PC-9 (cell line): Measurements from ENCODE around the gene AOPEP. TPM values are rescaled to one million over a fixed set of nuclear protein-coding genes. Genes with fewer than 3 reads are reported as not detected.

Source experiments
- BruUV-seq: library from RNA; stranded (reverse); fragments of 400-500 nt; replicated peaks from 2 replicates; lab custom pipeline; 2021; lab: Mats Ljungman, UMichigan
- CTCF ChIA-PET: fragments of 300-600 bp; sonication (Branson Sonifier 250); formaldehyde crosslinking; loops from one replicate; lab custom pipeline; 2022; ENCODE audit warnings: antibody characterized with exemption; lab: Charles Lee
- POLR2A ChIA-PET: fragments of 300-600 bp; sonication (Branson Sonifier 250); formaldehyde crosslinking; loops from one replicate; lab custom pipeline; 2022; ENCODE audit warnings: antibody characterized with exemption; ENCODE audit not compliant: unreplicated experiment; lab: Charles Lee
- DNase-seq, 2 experiments: peaks; one replicate each; pipeline versions ENCODE4 v3.0.0 to v3.0.0-alpha.2; 2015 to 2022; ENCODE audit warnings: mixed read lengths in 1 of 2
- H2AFZ ChIP-seq: fragments of 200-600 bp; sonication (generic); 2 replicates; pipeline ENCODE4 v1.8.1; 2017; ENCODE audit warnings: antibody characterized with exemption
- H3F3A ChIP-seq: fragments of 200-600 bp; sonication (generic); 2 replicates; pipeline ENCODE4 v1.8.1; 2017; ENCODE audit warnings: antibody characterized with exemption, mild to moderate bottlenecking, low read depth; ENCODE audit not compliant: insufficient read depth
- H3K27ac ChIP-seq: fragments of 200-600 bp; sonication (generic); 2 replicates; pipeline ENCODE4 v1.6.1; 2016; ENCODE audit warnings: mixed run types
- H3K27me3 ChIP-seq: fragments of 200-600 bp; sonication (generic); 2 replicates; pipeline ENCODE4 v1.6.1; 2016; ENCODE audit warnings: low read depth, mixed run types; ENCODE audit not compliant: insufficient read depth
- H3K36me3 ChIP-seq: fragments of 200-600 bp; sonication (generic); 2 replicates; pipeline ENCODE4 v1.6.1; 2016; ENCODE audit warnings: low read depth, mixed run types
- H3K4me1 ChIP-seq: fragments of 200-600 bp; sonication (generic); replicated peaks from 2 replicates; pipeline ENCODE4 v1.6.1; 2016; ENCODE audit warnings: mixed run types; ENCODE audit not compliant: insufficient read depth
- H3K4me2 ChIP-seq: fragments of 200-600 bp; sonication (generic); 2 replicates; pipeline ENCODE4 v1.6.1; 2017; ENCODE audit warnings: mixed run types
- H3K4me3 ChIP-seq: fragments of 200-600 bp; sonication (generic); 2 replicates; pipeline ENCODE4 v1.6.1; 2016; ENCODE audit warnings: mixed run types
- H3K79me2 ChIP-seq: fragments of 200-600 bp; sonication (generic); 2 replicates; pipeline ENCODE4 v1.6.1; 2017; ENCODE audit warnings: low read depth, mixed run types
- H3K9me2 ChIP-seq: fragments of 200-600 bp; sonication (generic); 2 replicates; pipeline ENCODE4 v1.8.1; 2017; ENCODE audit warnings: mild to moderate bottlenecking; ENCODE audit not compliant: insufficient read depth
- H3K9me3 ChIP-seq: fragments of 200-600 bp; sonication (generic); 2 replicates; pipeline ENCODE4 v1.8.1; 2016; ENCODE audit warnings: low read depth; ENCODE audit not compliant: insufficient read depth
- H4K20me1 ChIP-seq: fragments of 200-600 bp; sonication (generic); 2 replicates; pipeline ENCODE4 v1.8.1; 2017; ENCODE audit not compliant: insufficient read depth
- EZH2 ChIP-seq: fragments of 200-600 bp; sonication (generic); IDR thresholded peaks from 2 replicates; pipeline ENCODE4 v1.8.0; 2017; ENCODE audit warnings: antibody characterized with exemption, low read depth
- intact Hi-C: fragments of 100-400 bp; cut with micrococcal nuclease; formaldehyde crosslinking; loops from one replicate; pipeline ENCODE4 v1.10.0; 2022; ENCODE audit not compliant: unreplicated experiment
- total RNA-seq: library from RNA; stranded (reverse); gene quantifications from 2 replicates; pipeline ENCODE4 v1.2.3, GENCODE V29; 2021
- TF ChIP-seq, protein P1 (sequence below): fragments of 200-600 bp; sonication (generic); conservative IDR thresholded peaks from 2 replicates; pipeline ENCODE4 v1.6.1; 2017; ENCODE audit warnings: mixed run types, antibody characterized with exemption, mild to moderate bottlenecking, moderate library complexity

Gene AOPEP
- total RNA-seq, 1 experiment from 2014 or later = 90.0 TPM

DNA sequence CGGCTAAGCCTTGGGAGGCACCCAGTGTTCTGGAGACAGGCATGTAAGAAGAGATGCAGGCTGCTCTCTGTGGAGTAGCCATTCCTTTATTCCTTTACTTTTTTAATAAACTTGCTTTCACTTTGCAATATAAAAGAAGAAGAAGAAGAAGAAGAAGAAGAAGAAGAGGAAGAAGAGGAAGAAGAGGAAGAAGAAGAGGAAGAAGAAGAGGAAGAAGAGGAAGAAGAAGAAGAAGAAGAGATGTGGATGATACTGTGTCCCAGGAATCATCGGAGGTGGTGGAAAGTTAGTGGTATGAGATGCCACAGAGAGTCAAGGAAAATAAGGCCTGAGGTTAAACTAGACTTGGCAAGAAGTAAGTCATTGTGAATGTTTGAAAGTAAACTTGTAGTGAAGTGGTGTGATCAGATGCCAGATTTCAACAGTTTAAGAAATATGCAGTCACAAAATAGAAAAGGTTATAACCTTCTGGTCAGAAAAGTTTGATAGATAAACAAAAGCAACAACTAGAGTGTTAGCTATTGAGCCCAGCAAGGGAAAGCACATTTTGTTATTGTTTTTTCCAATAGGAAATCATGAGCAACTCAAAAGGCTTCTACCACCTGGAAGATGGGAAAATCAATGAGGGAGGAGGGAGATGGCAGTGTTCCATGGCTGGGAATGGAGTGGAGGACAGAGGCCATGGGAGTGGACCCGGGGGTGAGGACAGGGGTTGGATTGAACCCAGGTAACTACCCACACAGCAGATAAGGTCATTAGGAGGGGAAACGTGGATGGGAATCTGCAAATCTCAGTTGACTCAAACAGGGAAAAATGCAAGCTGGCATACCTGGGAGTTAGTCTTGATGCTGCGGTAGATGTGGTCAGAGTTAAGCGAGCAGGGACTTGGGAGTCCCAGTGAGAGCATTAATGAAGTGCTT, 16.8 kb downstream of the AOPEP start:
- ChIA-PET CTCF (no interaction called here), POLR2A (no interaction called here)
- no peak overlapping the region for H3K4me2 ChIP-seq
- no peaks in the 10 kb centered on the region; the same call in 1 of the 2 replicates for H3K36me3 ChIP-seq
- no peaks in the 10 kb centered on the region; the same call in 1 of the 2 replicates for H4K20me1 ChIP-seq
- H3K79me2 ChIP-seq = peaks cover 3% of the 10 kb centered on the region; the same call in 1 of the 2 replicates
- DNase-seq = no peak
- intact Hi-C loops = no loop called here
- no peaks in the 10 kb centered on the region for H3F3A ChIP-seq
- no TSS peak for BruUV-seq
- no peaks in the 10 kb centered on the region for H3K4me1 ChIP-seq
- TF ChIP-seq, protein P1, sequence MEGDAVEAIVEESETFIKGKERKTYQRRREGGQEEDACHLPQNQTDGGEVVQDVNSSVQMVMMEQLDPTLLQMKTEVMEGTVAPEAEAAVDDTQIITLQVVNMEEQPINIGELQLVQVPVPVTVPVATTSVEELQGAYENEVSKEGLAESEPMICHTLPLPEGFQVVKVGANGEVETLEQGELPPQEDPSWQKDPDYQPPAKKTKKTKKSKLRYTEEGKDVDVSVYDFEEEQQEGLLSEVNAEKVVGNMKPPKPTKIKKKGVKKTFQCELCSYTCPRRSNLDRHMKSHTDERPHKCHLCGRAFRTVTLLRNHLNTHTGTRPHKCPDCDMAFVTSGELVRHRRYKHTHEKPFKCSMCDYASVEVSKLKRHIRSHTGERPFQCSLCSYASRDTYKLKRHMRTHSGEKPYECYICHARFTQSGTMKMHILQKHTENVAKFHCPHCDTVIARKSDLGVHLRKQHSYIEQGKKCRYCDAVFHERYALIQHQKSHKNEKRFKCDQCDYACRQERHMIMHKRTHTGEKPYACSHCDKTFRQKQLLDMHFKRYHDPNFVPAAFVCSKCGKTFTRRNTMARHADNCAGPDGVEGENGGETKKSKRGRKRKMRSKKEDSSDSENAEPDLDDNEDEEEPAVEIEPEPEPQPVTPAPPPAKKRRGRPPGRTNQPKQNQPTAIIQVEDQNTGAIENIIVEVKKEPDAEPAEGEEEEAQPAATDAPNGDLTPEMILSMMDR = no peak
- TF ChIP-seq EZH2 = no peak
- H3K9me2 ChIP-seq = no peaks in the 10 kb centered on the region
- no peak overlapping the region for H2AFZ ChIP-seq
- no peak overlapping the region for H3K27ac ChIP-seq
- no peak overlapping the region for H3K4me3 ChIP-seq
- H3K27me3 ChIP-seq = no peaks in the 10 kb centered on the region
- H3K9me3 ChIP-seq = no peaks in the 10 kb centered on the region

DNA sequence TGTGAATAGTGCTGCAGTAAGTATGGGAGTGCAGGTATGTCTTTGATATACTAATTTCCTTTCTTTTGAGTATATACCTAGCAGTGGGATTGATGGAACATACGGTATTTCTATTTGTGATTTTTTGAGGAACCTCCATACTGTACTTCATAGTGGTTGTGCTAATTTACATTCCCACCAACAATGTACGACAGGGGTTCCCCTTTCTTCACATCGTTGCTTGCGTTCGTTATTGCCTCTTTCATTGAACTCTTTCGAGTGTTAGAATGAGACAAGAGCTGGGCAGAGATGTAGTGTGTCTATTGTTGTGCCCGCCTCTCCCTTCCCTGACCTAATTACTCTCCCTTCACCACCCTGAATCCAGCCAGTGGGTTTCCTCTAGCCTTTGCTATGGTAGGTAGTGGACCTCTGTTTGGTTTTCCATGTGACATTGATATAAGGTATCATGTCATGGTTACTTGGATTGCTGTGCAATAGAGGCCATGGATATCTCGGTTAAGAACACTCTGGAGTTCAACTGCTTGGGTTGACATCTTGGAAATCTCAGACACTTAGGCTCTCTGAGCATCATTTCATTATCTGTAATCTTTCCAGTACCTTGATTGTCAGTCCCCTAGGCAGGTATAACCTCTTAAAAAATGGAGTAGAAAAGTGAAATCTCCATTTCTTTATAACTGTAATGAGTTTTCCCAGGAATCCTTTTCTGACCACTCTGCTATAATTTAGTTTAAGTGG, 19.5 kb downstream of the AOPEP start:
- Histone ChIP-seq H3K4me1 (no peaks in the 10 kb centered on the region), H3K27ac (no peak overlapping the region), H3K36me3 (peaks cover 12% of the 10 kb centered on the region; the same call in 1 of the 2 replicates), H4K20me1 (no peaks in the 10 kb centered on the region), H3K79me2 (no peaks in the 10 kb centered on the region; the same call in 1 of the 2 replicates), H3K27me3 (no peaks in the 10 kb centered on the region), H3K9me3 (0 out of 2 replicates have a peak, but pooled peaks cover 8% of the 10 kb centered on the region), H3K4me3 (no peak overlapping the region), H3K9me2 (no peaks in the 10 kb centered on the region), H3K4me2 (no peak overlapping the region), H2AFZ (no peak overlapping the region), H3F3A (no peaks in the 10 kb centered on the region)
- TF ChIP-seq, protein P1 = no peak
- no peak for TF ChIP-seq EZH2
- no peak for DNase-seq
- POLR2A ChIA-PET = no interaction called here
- CTCF ChIA-PET = no interaction called here
- intact Hi-C loops = no loop called here
- BruUV-seq = no TSS peak

DNA sequence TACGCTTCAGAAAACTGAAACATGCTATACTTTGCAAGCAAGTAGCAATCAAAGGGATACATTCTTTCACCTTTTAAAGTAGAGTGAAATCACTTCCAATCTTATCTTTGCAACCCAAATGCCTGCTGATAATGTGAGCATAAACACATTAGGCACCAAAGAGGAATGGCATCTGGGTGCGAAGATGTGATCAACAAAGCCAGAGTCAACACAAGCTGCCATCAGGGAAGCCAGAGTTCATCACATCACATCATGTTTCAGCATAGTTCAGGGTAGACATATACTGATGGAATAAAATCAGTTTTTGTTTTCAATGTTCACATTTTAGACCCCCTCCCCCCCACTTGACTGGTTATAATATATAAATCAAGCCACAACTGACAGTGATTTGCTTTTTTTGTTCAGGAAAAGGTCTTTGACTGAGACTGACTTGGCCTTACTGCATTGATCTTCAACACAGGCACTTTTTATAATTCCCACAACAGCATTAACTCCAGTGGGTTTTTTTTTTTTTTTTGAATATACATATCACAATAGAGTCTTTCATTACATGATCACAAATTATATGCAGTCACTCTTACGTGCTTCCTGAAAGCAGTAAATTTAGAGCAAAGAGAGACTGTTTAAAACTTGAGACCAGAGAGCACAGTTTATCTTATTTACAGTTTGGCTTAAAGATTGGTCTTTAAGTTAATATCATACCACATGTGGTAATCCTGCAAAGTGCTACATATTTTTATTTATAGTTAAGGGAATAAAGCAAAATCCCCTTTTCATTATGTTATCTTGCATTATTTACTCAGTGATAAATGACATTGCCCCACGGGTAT, 20.3 kb downstream of the AOPEP start:
- H3K27me3 ChIP-seq = no peaks in the 10 kb centered on the region
- H3K36me3 ChIP-seq = peaks cover 12% of the 10 kb centered on the region; the same call in 1 of the 2 replicates
- no peak overlapping the region for H2AFZ ChIP-seq
- POLR2A ChIA-PET = no interaction called here
- no peaks in the 10 kb centered on the region for H3K9me2 ChIP-seq
- no peaks in the 10 kb centered on the region; the same call in 1 of the 2 replicates for H3K79me2 ChIP-seq
- H3K4me3 ChIP-seq = no peak overlapping the region
- H3K9me3 ChIP-seq = 0 out of 2 replicates have a peak, but pooled peaks cover 8% of the 10 kb centered on the region
- no peaks in the 10 kb centered on the region for H3F3A ChIP-seq
- intact Hi-C loops = no loop called here
- no peak overlapping the region for H3K27ac ChIP-seq
- CTCF ChIA-PET = no interaction called here
- H3K4me2 ChIP-seq = no peak overlapping the region
- H3K4me1 ChIP-seq = no peaks in the 10 kb centered on the region
- H4K20me1 ChIP-seq = no peaks in the 10 kb centered on the region
- no peak for DNase-seq
- no TSS peak for BruUV-seq
- TF ChIP-seq EZH2 = no peak
- TF ChIP-seq, protein P1 = no peak
